Osteoblast (primary cell): ENCODE results near the gene GASK1A. TPM values are rescaled to one million over a fixed set of nuclear protein-coding genes. Genes with fewer than 3 reads are reported as not detected.

Experiments used
- DNase-seq: peaks from one replicate; pipeline ENCODE4 v3.0.0; 2011; ENCODE audit warnings: low spot score, mixed read lengths; ENCODE audit not compliant: insufficient read length; ENCODE audit errors: missing footprints
- H2AFZ ChIP-seq: 2 replicates; pipeline ENCODE4 v1.6.0; 2011; ENCODE audit warnings: mild to moderate bottlenecking, low read length
- H3K27ac ChIP-seq: 2 replicates; pipeline ENCODE4 v1.5.1; 2011; ENCODE audit warnings: mild to moderate bottlenecking, low read depth, low read length, moderate library complexity
- H3K27me3 ChIP-seq: 2 replicates; pipeline ENCODE4 v1.6.0; 2012; ENCODE audit warnings: mild to moderate bottlenecking, control low read depth, inconsistent platforms, low read length, moderate library complexity; ENCODE audit not compliant: insufficient read depth
- H3K36me3 ChIP-seq: 2 replicates; pipeline ENCODE4 v1.5.1; 2011; ENCODE audit warnings: mild to moderate bottlenecking, low read length, control low read depth, moderate library complexity; ENCODE audit not compliant: insufficient read depth
- H3K4me1 ChIP-seq: 2 replicates; pipeline ENCODE4 v1.5.1; 2011; ENCODE audit warnings: mild to moderate bottlenecking, low read length, control low read depth, moderate library complexity; ENCODE audit not compliant: insufficient read depth
- H3K4me2 ChIP-seq: 2 replicates; pipeline ENCODE4 v1.6.0; 2011; ENCODE audit warnings: mild to moderate bottlenecking, low read length; ENCODE audit not compliant: insufficient read depth
- H3K4me3 ChIP-seq: fragments of 200-600 bp; sonication (generic); 3 replicates; pipeline ENCODE4 v1.5.1; 2012; ENCODE audit warnings: mild to moderate bottlenecking, low read length, inconsistent platforms; ENCODE audit not compliant: insufficient read depth
- H3K79me2 ChIP-seq: 2 replicates; pipeline ENCODE4 v1.6.0; 2012; ENCODE audit warnings: mild to moderate bottlenecking, low read length, control low read depth, inconsistent platforms; ENCODE audit not compliant: insufficient read depth
- H3K9me3 ChIP-seq: 2 replicates; pipeline ENCODE4 v1.5.1; 2011; ENCODE audit warnings: low read depth, low read length, control low read depth
- H4K20me1 ChIP-seq: 2 replicates; pipeline ENCODE4 v1.6.0; 2012; ENCODE audit warnings: mild to moderate bottlenecking, low read length, control low read depth; ENCODE audit not compliant: insufficient read depth
- CTCF ChIP-seq: IDR thresholded peaks from 2 replicates; pipeline ENCODE4 v1.5.1; 2011; ENCODE audit warnings: mild to moderate bottlenecking, low read depth, low read length, moderate library complexity; ENCODE audit errors: extremely low read depth
- total RNA-seq: library from RNA; depleted of rRNA; stranded (reverse); fragments of >200 nt; gene quantifications from 2 replicates; pipeline ENCODE4 v1.2.3, GENCODE V29; 2012

The GASK1A gene
- total RNA-seq, 1 donor, result 0.72 TPM

- H2AFZ ChIP-seq, result peak within 1 kb of the TSS; percentile 91
- no peaks in the 10 kb centered on the region for H3K36me3 ChIP-seq
- no peak for TF ChIP-seq CTCF
These were observed 126.6 kb downstream of the GASK1A start, which contains the start of gene POMGNT2 for GRCh38 chr3:43105596-43106292. Gene POMGNT2, minus strand, starts transcription at chr3:43106079. Its CDS starts 24,648 bp downstream, at chr3:43081431.

GRCh38 chr3:43106293-43106628, 127.2 kb downstream of the GASK1A start:
- peaks cover 7% of the 10 kb centered on the region for H4K20me1 ChIP-seq
- H3K9me3 ChIP-seq, result no peaks in the 10 kb centered on the region
- H2AFZ ChIP-seq, result peak overlapping the region; percentile 86
- peak; percentile 82 for DNase-seq
- H3K4me1 ChIP-seq, result peaks cover 4% of the 10 kb centered on the region
- H3K4me3 ChIP-seq, result peak overlapping the region; percentile 81
- TF ChIP-seq CTCF, result no peak
- H3K4me2 ChIP-seq, result peak overlapping the region; percentile 93
- no peaks in the 10 kb centered on the region for H3K27me3 ChIP-seq
- no peaks in the 10 kb centered on the region for H3K36me3 ChIP-seq
- H3K79me2 ChIP-seq, result peaks cover 4% of the 10 kb centered on the region
- no peak overlapping the region for H3K27ac ChIP-seq

More at GRCh38 chr3:43105596-43106292, 126.6 kb downstream of the GASK1A start, which contains the start of gene POMGNT2:
- Histone ChIP-seq H3K27me3 (no peaks in the 10 kb centered on the region), H3K4me1 (peaks cover 4% of the 10 kb centered on the region), H3K27ac (no peak within 1 kb of the TSS), H4K20me1 (peaks cover 7% of the 10 kb centered on the region), H3K4me3 (peak within 1 kb of the TSS; percentile 81), H3K9me3 (no peaks in the 10 kb centered on the region), H3K4me2 (peak within 1 kb of the TSS; percentile 93), H3K79me2 (peaks cover 4% of the 10 kb centered on the region)
- DNase-seq, result peak; percentile 100

Other genes starting within 250 kb of the GASK1A start
- gene CCDC13, start 206.1 kb upstream of the GASK1A start, total RNA-seq, result 0.72 and 0.88 TPM in 2 replicates
- 86.6 and 88.3 TPM in 2 replicates for gene HIGD1A, start 174.8 kb upstream of the GASK1A start, total RNA-seq
- gene ACKR2, start 169.9 kb upstream of the GASK1A start, total RNA-seq, result under 0.01 TPM in 1 of 2 replicates, not detected in the other
- gene CYP8B1, start 103.4 kb upstream of the GASK1A start, total RNA-seq, result not detected in 2 replicates
- 4.0 and 4.1 TPM in 2 replicates for gene ZNF662, start 73.2 kb upstream of the GASK1A start, total RNA-seq
- gene POMGNT2, start 126.8 kb downstream of the GASK1A start, total RNA-seq, result 10.1 and 10.3 TPM in 2 replicates